ENCODE results near the gene PPCS. TPM values are rescaled to one million over a fixed set of nuclear protein-coding genes. Genes with fewer than 3 reads are reported as not detected.

Gene PPCS
- 34.4 to 39.2 TPM (median 36.5 TPM) in 5 replicates for total RNA-seq (2022; extraction: Qiagen RNA extraction)

GRCh38 chr1:42456010-42456753 is at the start of gene PPCS, which contains the start of gene ZMYND12:
PPCS (plus strand) TSS chr1:42456543; CDS start chr1:42456566, 23 bp downstream.
ZMYND12 (minus strand) TSS chr1:42456022; CDS start chr1:42455997, 25 bp downstream.

GRCh38 chr1:42462828-42463763 is 6.8 kb downstream of the PPCS start, which contains the start of gene CCDC30:
CCDC30 (plus strand) TSS chr1:42463286; CDS start chr1:42480552, 17,266 bp downstream.

Other genes starting within 250 kb of the PPCS start
- gene FOXJ3, start 121.3 kb upstream of the PPCS start, total RNA-seq (2022; extraction: Qiagen RNA extraction): 16.4 to 19.8 TPM (median 18.3 TPM) in 5 replicates
- 0.69 to 1.2 TPM (median 0.84 TPM) in 5 replicates for gene RIMKLA, start 75.8 kb upstream of the PPCS start, total RNA-seq (2022; extraction: Qiagen RNA extraction)
- gene ZMYND12, start 521 bp upstream of the PPCS start, total RNA-seq (2022; extraction: Qiagen RNA extraction): 0.34 to 0.58 TPM (median 0.39 TPM) in 5 replicates
- gene CCDC30, start 6.7 kb downstream of the PPCS start, total RNA-seq (2022; extraction: Qiagen RNA extraction): 0.39 to 0.68 TPM (median 0.59 TPM) in 5 replicates
- gene PPIH, start 201.9 kb downstream of the PPCS start, total RNA-seq (2022; extraction: Qiagen RNA extraction): 55.2 to 67.9 TPM (median 60.7 TPM) in 5 replicates
- 718 to 754 TPM (median 733 TPM) in 5 replicates for gene YBX1, start 225.9 kb downstream of the PPCS start, total RNA-seq (2022; extraction: Qiagen RNA extraction)

Measured in A549 treated with CORT108297 at 1 μM for 4 hours (cell line).